ENCODE measurements around the gene ZDHHC1. TPM values are rescaled to one million over a fixed set of nuclear protein-coding genes. Genes with fewer than 3 reads are reported as not detected.

The ZDHHC1 gene
- total RNA-seq, 3 donors from 2014 or later: 9.2 to 12.3 (median 10.0) TPM

GRCh38 chr16:67426022-67426421 is 9.7 kb upstream of the ZDHHC1 start:
- Histone ChIP-seq H3K4me1 (ENCODE audit: low read depth) (peaks cover 12% of the 10 kb centered on the region), H3K4me3 (no peak overlapping the region), H3K36me3 (ENCODE audit: low read depth) (no peaks in the 10 kb centered on the region), H3K9me3 (no peaks in the 10 kb centered on the region)
- ATAC-seq (no peak), DNase-seq (no peak)
- no peak for TF ChIP-seq CTCF (IDR thresholded peaks at IDR 0.05)
- intact Hi-C loops (cut with DNase I, micrococcal nuclease): loop anchor here in 1 of 2 donors (5.0 kb wide), 1 partner anchor 36 kb away; no protein-coding TSS in a partner anchor

DNA sequence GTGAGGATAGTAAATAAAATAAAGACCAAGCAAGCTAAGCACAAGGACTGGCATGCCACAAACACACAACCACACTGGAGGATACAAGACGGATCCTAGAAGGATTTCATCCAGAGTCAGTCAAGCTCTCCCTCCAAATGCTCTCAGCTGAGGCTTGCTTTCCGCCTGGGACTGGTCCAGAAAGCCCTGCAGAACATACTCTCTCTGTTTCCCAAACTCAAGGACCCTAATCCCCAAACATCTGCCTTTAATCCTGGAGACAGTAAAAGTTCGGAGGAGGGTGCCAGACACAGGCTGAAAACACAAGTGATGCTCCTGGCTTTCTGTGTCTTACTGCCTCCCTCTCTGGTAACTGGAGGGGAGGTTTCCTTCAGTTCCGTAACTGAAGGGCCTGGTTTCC is 9.3 kb upstream of the ZDHHC1 start:
- no peak for TF ChIP-seq CTCF (IDR thresholded peaks at IDR 0.05)
- no peak for ATAC-seq
- intact Hi-C loops (cut with DNase I, micrococcal nuclease): loop anchor here in 1 of 2 donors (5.0 kb wide), 1 partner anchor 37 kb away; no protein-coding TSS in a partner anchor
- Histone ChIP-seq H3K9me3 (no peaks in the 10 kb centered on the region), H3K36me3 (ENCODE audit: low read depth) (no peaks in the 10 kb centered on the region), H3K4me3 (no peak overlapping the region), H3K4me1 (ENCODE audit: low read depth) (peaks cover 12% of the 10 kb centered on the region)
- DNase-seq: no peak

- ATAC-seq (no peak), DNase-seq (no peak)
- intact Hi-C loops (cut with DNase I, micrococcal nuclease): loop anchor here in 1 of 2 donors (5.0 kb wide), 1 partner anchor 37 kb away; no protein-coding TSS in a partner anchor
- H3K9me3 ChIP-seq: no peaks in the 10 kb centered on the region
- no peak for TF ChIP-seq CTCF (IDR thresholded peaks at IDR 0.05)
- H3K4me1 ChIP-seq (ENCODE audit: low read depth): peaks cover 12% of the 10 kb centered on the region
- H3K36me3 ChIP-seq (ENCODE audit: low read depth): no peaks in the 10 kb centered on the region
- no peak overlapping the region for H3K4me3 ChIP-seq
Observed at GRCh38 chr16:67425061-67425460, 8.8 kb upstream of the ZDHHC1 start.

DNA sequence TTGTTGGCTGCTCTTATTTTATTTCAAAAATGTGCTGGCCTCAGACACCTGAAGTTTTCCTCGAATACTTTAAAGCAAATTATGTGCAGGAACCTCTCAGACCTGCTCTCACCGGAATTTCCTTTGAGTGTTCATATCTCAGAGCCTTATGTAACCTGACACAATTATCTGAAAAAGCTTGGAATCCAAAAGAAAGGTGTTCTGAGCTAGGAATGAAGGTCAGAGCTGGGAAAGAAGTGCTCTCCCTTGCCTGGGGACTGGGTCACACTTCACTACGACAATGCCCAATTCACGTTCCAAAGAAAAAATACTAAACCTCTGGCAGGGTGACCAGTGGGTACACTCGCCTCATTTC is 8.0 kb upstream of the ZDHHC1 start:
- DNase-seq: no peak
- H3K4me3 ChIP-seq: no peak overlapping the region
- no peaks in the 10 kb centered on the region for H3K9me3 ChIP-seq
- H3K36me3 ChIP-seq (ENCODE audit: low read depth): no peaks in the 10 kb centered on the region
- ATAC-seq: no peak
- TF ChIP-seq CTCF (IDR thresholded peaks at IDR 0.05): no peak
- intact Hi-C loops (cut with DNase I, micrococcal nuclease): no loop called here
- peaks cover 12% of the 10 kb centered on the region for H3K4me1 ChIP-seq (ENCODE audit: low read depth)

GRCh38 chr16:67423611-67424260 is 7.5 kb upstream of the ZDHHC1 start:
- Histone ChIP-seq H3K36me3 (ENCODE audit: low read depth) (no peaks in the 10 kb centered on the region), H3K4me1 (ENCODE audit: low read depth) (peaks cover 9% of the 10 kb centered on the region), H3K4me3 (no peak overlapping the region), H3K9me3 (no peaks in the 10 kb centered on the region)
- intact Hi-C loops (cut with DNase I, micrococcal nuclease): no loop called here
- DNase-seq (no peak), ATAC-seq (no peak)
- TF ChIP-seq CTCF (IDR thresholded peaks at IDR 0.05): no peak

All from mucosa of descending colon (tissue), 3 donors.